Activated naive CD8-positive, alpha-beta T cell treated with anti-CD3 and anti-CD28 coated beads for 36 hours (primary cell): Measurements from ENCODE around the gene CTNNBL1. TPM values are rescaled to one million over a fixed set of nuclear protein-coding genes. Genes with fewer than 3 reads are reported as not detected.

Experiments used
- DNase-seq: peaks from one replicate; pipeline ENCODE4 v3.0.0; 2021
- H3K27ac Mint-ChIP-seq: one replicate; pipeline ENCODE4 v1.8.0; 2022; ENCODE audit warnings: mild to moderate bottlenecking, moderate library complexity, mixed read lengths
- H3K27me3 Mint-ChIP-seq: one replicate; pipeline ENCODE4 v1.8.0; 2022; ENCODE audit warnings: mild to moderate bottlenecking, mixed read lengths
- H3K36me3 Mint-ChIP-seq: one replicate; pipeline ENCODE4 v1.8.0; 2021; ENCODE audit warnings: mild to moderate bottlenecking, mixed read lengths
- H3K4me1 Mint-ChIP-seq: one replicate; pipeline ENCODE4 v1.8.0; 2021; ENCODE audit warnings: mixed read lengths
- H3K4me3 Mint-ChIP-seq: one replicate; pipeline ENCODE4 v1.8.0; 2022; ENCODE audit warnings: mild to moderate bottlenecking, moderate library complexity, mixed read lengths
- H3K9me3 Mint-ChIP-seq: one replicate; pipeline ENCODE4 v1.8.0; 2022; ENCODE audit warnings: mixed read lengths
- total RNA-seq, 2 experiments: library from RNA; stranded (reverse); gene quantifications; one replicate each; pipeline ENCODE4 v1.2.3, GENCODE V29; 2021

The CTNNBL1 gene
- total RNA-seq, 2 experiments from 2014 or later = 85.6 to 98.4 TPM

GRCh38 chr20:37760322-37760721 is 66.5 kb downstream of the CTNNBL1 start:
- DNase-seq = no peak
- Mint-ChIP-seq H3K27me3 (no peaks in the 10 kb centered on the region), H3K4me1 (no peaks in the 10 kb centered on the region), H3K36me3 (peaks cover 25% of the 10 kb centered on the region), H3K27ac (no peak overlapping the region), H3K4me3 (no peak overlapping the region), H3K9me3 (no peaks in the 10 kb centered on the region)

GRCh38 chr20:37762716-37763485 is 69.1 kb downstream of the CTNNBL1 start:
- Mint-ChIP-seq H3K27ac (no peak overlapping the region), H3K36me3 (peaks cover 20% of the 10 kb centered on the region)

GRCh38 chr20:37764333-37764935 is 70.6 kb downstream of the CTNNBL1 start:
- Mint-ChIP-seq H3K27ac (no peak overlapping the region), H3K9me3 (no peaks in the 10 kb centered on the region), H3K27me3 (no peaks in the 10 kb centered on the region), H3K4me3 (no peak overlapping the region), H3K36me3 (peaks cover 18% of the 10 kb centered on the region), H3K4me1 (no peaks in the 10 kb centered on the region)
- no peak for DNase-seq

More at GRCh38 chr20:37762716-37763485, 69.1 kb downstream of the CTNNBL1 start:
- DNase-seq = no peak
- Mint-ChIP-seq H3K9me3 (no peaks in the 10 kb centered on the region), H3K4me3 (no peak overlapping the region), H3K4me1 (no peaks in the 10 kb centered on the region), H3K27me3 (no peaks in the 10 kb centered on the region)

GRCh38 chr20:37770908-37771307 is 77.1 kb downstream of the CTNNBL1 start:
- peaks cover 18% of the 10 kb centered on the region for H3K36me3 Mint-ChIP-seq
- H3K27me3 Mint-ChIP-seq = no peaks in the 10 kb centered on the region
- H3K4me1 Mint-ChIP-seq = peaks cover 2% of the 10 kb centered on the region
- no peak overlapping the region for H3K4me3 Mint-ChIP-seq
- no peaks in the 10 kb centered on the region for H3K9me3 Mint-ChIP-seq
- no peak overlapping the region for H3K27ac Mint-ChIP-seq
- DNase-seq = no peak

GRCh38 chr20:37773291-37773826 is 79.5 kb downstream of the CTNNBL1 start:
- H3K27me3 Mint-ChIP-seq = no peaks in the 10 kb centered on the region
- no peak overlapping the region for H3K4me3 Mint-ChIP-seq
- no peaks in the 10 kb centered on the region for H3K9me3 Mint-ChIP-seq
- peaks cover 13% of the 10 kb centered on the region for H3K36me3 Mint-ChIP-seq
- H3K27ac Mint-ChIP-seq = no peak overlapping the region
- H3K4me1 Mint-ChIP-seq = peaks cover 2% of the 10 kb centered on the region
- DNase-seq = no peak

- DNase-seq = no peak
- Mint-ChIP-seq H3K9me3 (no peaks in the 10 kb centered on the region), H3K4me1 (peaks cover 2% of the 10 kb centered on the region), H3K4me3 (no peak overlapping the region), H3K36me3 (peaks cover 19% of the 10 kb centered on the region), H3K27me3 (no peaks in the 10 kb centered on the region), H3K27ac (peak overlapping the region; percentile 25)
Measured at GRCh38 chr20:37774156-37774555, 80.3 kb downstream of the CTNNBL1 start.

DNA sequence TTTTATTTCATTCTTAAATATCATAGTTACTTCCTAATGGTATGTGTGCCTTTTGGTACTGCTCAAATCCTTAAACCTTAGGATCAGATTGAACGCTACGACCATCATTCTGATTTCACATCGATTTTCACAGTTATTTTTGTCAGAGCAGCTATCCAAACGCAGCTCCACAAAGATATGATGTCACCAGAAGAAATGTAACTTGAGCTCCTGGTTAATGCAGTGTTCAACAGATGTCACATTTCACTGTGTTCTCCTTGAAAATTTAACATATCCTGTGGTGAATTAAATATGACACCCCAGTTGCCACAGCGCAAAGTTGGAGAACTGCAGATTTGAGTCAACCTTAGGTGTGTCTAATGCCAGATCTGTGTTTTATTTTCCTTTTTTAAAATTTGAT is 81.4 kb downstream of the CTNNBL1 start:
- H3K27ac Mint-ChIP-seq = no peak overlapping the region
- no peaks in the 10 kb centered on the region for H3K27me3 Mint-ChIP-seq
- H3K4me3 Mint-ChIP-seq = no peak overlapping the region
- H3K4me1 Mint-ChIP-seq = peaks cover 5% of the 10 kb centered on the region
- no peaks in the 10 kb centered on the region for H3K9me3 Mint-ChIP-seq
- no peak for DNase-seq
- H3K36me3 Mint-ChIP-seq = peaks cover 27% of the 10 kb centered on the region

DNA sequence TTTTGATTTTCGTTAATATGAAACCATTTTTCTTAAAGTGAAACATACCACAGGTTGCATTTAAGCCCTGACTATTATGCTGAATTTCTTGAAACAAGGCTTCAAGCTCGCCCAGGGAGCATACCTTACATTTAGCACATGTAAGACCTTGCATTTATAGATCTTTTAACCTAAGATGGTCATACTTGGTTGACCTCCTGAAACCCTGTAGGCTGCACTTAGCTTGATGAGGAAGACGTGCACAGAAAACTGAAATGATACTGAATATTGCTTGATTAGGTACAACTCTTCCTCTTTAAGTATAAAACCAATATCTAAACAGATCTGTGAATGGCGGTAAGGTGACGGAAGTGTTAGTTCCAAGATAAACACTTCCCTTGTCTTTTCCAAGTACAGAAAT is 82.2 kb downstream of the CTNNBL1 start:
- H3K27me3 Mint-ChIP-seq = no peaks in the 10 kb centered on the region
- no peak overlapping the region for H3K4me3 Mint-ChIP-seq
- no peak for DNase-seq
- H3K36me3 Mint-ChIP-seq = peaks cover 27% of the 10 kb centered on the region
- peaks cover 5% of the 10 kb centered on the region for H3K4me1 Mint-ChIP-seq
- no peak overlapping the region for H3K27ac Mint-ChIP-seq
- H3K9me3 Mint-ChIP-seq = no peaks in the 10 kb centered on the region

DNA sequence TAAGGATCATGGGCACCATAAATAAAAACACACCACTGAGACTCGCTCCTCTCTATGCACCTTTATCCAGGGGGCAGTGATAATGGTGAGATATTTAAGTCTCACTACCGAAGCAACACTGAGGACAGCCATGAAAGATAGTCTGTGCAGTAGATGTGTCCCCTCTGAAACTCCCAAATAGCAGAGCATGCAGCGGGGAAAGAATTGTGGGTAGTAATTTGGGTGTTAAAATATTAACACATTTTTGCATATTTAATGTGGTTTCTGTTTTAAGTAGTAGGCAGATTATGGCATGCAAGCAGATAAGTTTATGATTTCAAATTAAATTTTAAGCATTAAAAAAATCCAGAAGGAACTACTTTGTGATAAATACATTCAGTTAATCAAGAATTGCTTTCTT is 82.7 kb downstream of the CTNNBL1 start:
- H3K9me3 Mint-ChIP-seq = no peaks in the 10 kb centered on the region
- H3K4me1 Mint-ChIP-seq = peaks cover 6% of the 10 kb centered on the region
- peaks cover 31% of the 10 kb centered on the region for H3K36me3 Mint-ChIP-seq
- H3K4me3 Mint-ChIP-seq = no peak overlapping the region
- no peak overlapping the region for H3K27ac Mint-ChIP-seq
- no peak for DNase-seq
- no peaks in the 10 kb centered on the region for H3K27me3 Mint-ChIP-seq

- H3K27me3 Mint-ChIP-seq = no peaks in the 10 kb centered on the region
- no peak for DNase-seq
- no peaks in the 10 kb centered on the region for H3K9me3 Mint-ChIP-seq
- H3K4me1 Mint-ChIP-seq = peaks cover 9% of the 10 kb centered on the region
- H3K36me3 Mint-ChIP-seq = peaks cover 36% of the 10 kb centered on the region
- no peak overlapping the region for H3K4me3 Mint-ChIP-seq
- H3K27ac Mint-ChIP-seq = no peak overlapping the region
Measured at GRCh38 chr20:37777012-37777950, 83.5 kb downstream of the CTNNBL1 start.

- Mint-ChIP-seq H3K27ac (no peak overlapping the region), H3K4me3 (no peak overlapping the region)
Measured at GRCh38 chr20:37777988-37778659, 84.3 kb downstream of the CTNNBL1 start.

DNA sequence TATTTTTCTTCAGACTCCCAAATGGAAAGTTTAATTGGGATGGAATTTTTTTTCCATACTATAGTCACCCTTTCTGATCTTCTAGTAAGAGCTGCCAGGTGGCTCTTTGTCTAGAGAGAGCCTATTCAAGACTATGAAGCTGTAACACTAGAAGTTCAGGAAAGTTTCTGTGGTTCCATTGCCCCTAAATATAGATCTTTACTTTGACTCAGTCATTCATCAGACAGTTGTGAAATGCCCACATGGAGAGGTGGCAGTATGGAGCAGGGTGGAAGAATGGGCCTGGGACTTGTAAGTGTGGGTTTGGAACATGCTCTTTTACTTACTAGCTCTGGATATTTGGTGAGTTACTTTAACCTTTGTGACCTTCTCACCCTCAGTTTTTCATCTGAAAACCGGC is 87.8 kb downstream of the CTNNBL1 start:
- Mint-ChIP-seq H3K27ac (peak overlapping the region; percentile 35), H3K4me1 (peaks cover 9% of the 10 kb centered on the region), H3K4me3 (no peak overlapping the region), H3K36me3 (peaks cover 48% of the 10 kb centered on the region), H3K27me3 (no peaks in the 10 kb centered on the region), H3K9me3 (peaks cover 4% of the 10 kb centered on the region)
- DNase-seq = no peak

More at GRCh38 chr20:37777988-37778659, 84.3 kb downstream of the CTNNBL1 start:
- DNase-seq = no peak
- H3K27me3 Mint-ChIP-seq = no peaks in the 10 kb centered on the region
- H3K9me3 Mint-ChIP-seq = no peaks in the 10 kb centered on the region
- H3K4me1 Mint-ChIP-seq = peaks cover 9% of the 10 kb centered on the region
- peaks cover 37% of the 10 kb centered on the region for H3K36me3 Mint-ChIP-seq

DNA sequence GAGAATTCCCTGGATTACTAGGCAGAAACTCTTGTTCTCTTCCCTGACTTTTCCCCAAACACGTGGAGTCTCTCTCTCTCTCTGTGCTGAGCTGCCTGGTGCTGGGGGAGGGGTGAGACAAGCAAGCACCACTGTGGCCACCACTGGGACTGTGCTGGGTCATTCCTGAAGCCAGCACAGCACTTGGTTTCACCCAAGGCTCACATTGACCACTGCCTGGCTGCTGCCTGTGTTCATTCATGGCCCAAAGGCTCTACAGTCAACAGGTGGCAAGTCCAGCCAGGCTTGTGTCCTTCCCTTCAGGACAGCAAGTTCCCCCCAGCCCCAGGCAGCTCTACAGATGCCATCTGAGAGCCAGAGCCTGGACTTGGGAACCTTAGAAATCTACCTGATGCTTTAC is 92.2 kb downstream of the CTNNBL1 start:
- no peak for DNase-seq
- peaks cover 5% of the 10 kb centered on the region for H3K9me3 Mint-ChIP-seq
- H3K4me1 Mint-ChIP-seq = peaks cover 6% of the 10 kb centered on the region
- peaks cover 67% of the 10 kb centered on the region for H3K36me3 Mint-ChIP-seq
- no peaks in the 10 kb centered on the region for H3K27me3 Mint-ChIP-seq
- no peak overlapping the region for H3K27ac Mint-ChIP-seq
- H3K4me3 Mint-ChIP-seq = no peak overlapping the region

DNA sequence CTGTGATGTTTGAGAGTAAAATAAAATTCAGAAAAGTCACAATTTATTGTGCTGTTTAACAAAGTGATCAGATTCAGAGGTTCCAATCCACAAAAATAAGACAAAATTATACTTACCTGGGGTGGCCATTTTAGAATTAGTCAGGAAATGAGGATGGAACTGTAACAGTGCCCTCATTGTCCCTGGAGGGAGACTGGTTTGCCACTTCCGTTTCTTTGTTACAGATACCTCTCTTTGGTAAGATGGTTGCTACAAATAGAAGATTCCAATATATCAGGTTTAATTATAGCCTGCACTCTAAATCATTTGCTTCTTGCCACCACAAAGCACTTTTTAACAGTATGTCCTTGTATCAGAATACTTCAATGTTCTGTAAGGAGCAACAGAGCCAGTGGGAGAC is 95.6 kb downstream of the CTNNBL1 start:
- Mint-ChIP-seq H3K9me3 (peaks cover 6% of the 10 kb centered on the region), H3K4me3 (no peak overlapping the region), H3K36me3 (peaks cover 64% of the 10 kb centered on the region), H3K27me3 (no peaks in the 10 kb centered on the region), H3K4me1 (no peaks in the 10 kb centered on the region), H3K27ac (no peak overlapping the region)
- no peak for DNase-seq
